PC-9 (cell line): ENCODE measurements around the gene FNDC11. TPM values are rescaled to one million over a fixed set of nuclear protein-coding genes. Genes with fewer than 3 reads are reported as not detected.

Experiments
- BruUV-seq: library from RNA; stranded (reverse); fragments of 400-500 nt; replicated peaks from 2 replicates; lab custom pipeline; 2021; lab: Mats Ljungman, UMichigan
- CTCF ChIA-PET: fragments of 300-600 bp; sonication (Branson Sonifier 250); formaldehyde crosslinking; loops from one replicate; lab custom pipeline; 2022; ENCODE audit warnings: antibody characterized with exemption; lab: Charles Lee
- POLR2A ChIA-PET: fragments of 300-600 bp; sonication (Branson Sonifier 250); formaldehyde crosslinking; loops from one replicate; lab custom pipeline; 2022; ENCODE audit warnings: antibody characterized with exemption; ENCODE audit not compliant: unreplicated experiment; lab: Charles Lee
- DNase-seq, 2 experiments: peaks; one replicate each; pipeline versions ENCODE4 v3.0.0 to v3.0.0-alpha.2; 2015 to 2022; ENCODE audit warnings: mixed read lengths in 1 of 2
- H2AFZ ChIP-seq: fragments of 200-600 bp; sonication (generic); 2 replicates; pipeline ENCODE4 v1.8.1; 2017; ENCODE audit warnings: antibody characterized with exemption
- H3F3A ChIP-seq: fragments of 200-600 bp; sonication (generic); 2 replicates; pipeline ENCODE4 v1.8.1; 2017; ENCODE audit warnings: antibody characterized with exemption, mild to moderate bottlenecking, low read depth; ENCODE audit not compliant: insufficient read depth
- H3K27ac ChIP-seq: fragments of 200-600 bp; sonication (generic); 2 replicates; pipeline ENCODE4 v1.6.1; 2016; ENCODE audit warnings: mixed run types
- H3K27me3 ChIP-seq: fragments of 200-600 bp; sonication (generic); 2 replicates; pipeline ENCODE4 v1.6.1; 2016; ENCODE audit warnings: low read depth, mixed run types; ENCODE audit not compliant: insufficient read depth
- H3K36me3 ChIP-seq: fragments of 200-600 bp; sonication (generic); 2 replicates; pipeline ENCODE4 v1.6.1; 2016; ENCODE audit warnings: low read depth, mixed run types
- H3K4me1 ChIP-seq: fragments of 200-600 bp; sonication (generic); replicated peaks from 2 replicates; pipeline ENCODE4 v1.6.1; 2016; ENCODE audit warnings: mixed run types; ENCODE audit not compliant: insufficient read depth
- H3K4me2 ChIP-seq: fragments of 200-600 bp; sonication (generic); 2 replicates; pipeline ENCODE4 v1.6.1; 2017; ENCODE audit warnings: mixed run types
- H3K4me3 ChIP-seq: fragments of 200-600 bp; sonication (generic); 2 replicates; pipeline ENCODE4 v1.6.1; 2016; ENCODE audit warnings: mixed run types
- H3K79me2 ChIP-seq: fragments of 200-600 bp; sonication (generic); 2 replicates; pipeline ENCODE4 v1.6.1; 2017; ENCODE audit warnings: low read depth, mixed run types
- H3K9me2 ChIP-seq: fragments of 200-600 bp; sonication (generic); 2 replicates; pipeline ENCODE4 v1.8.1; 2017; ENCODE audit warnings: mild to moderate bottlenecking; ENCODE audit not compliant: insufficient read depth
- H3K9me3 ChIP-seq: fragments of 200-600 bp; sonication (generic); 2 replicates; pipeline ENCODE4 v1.8.1; 2016; ENCODE audit warnings: low read depth; ENCODE audit not compliant: insufficient read depth
- H4K20me1 ChIP-seq: fragments of 200-600 bp; sonication (generic); 2 replicates; pipeline ENCODE4 v1.8.1; 2017; ENCODE audit not compliant: insufficient read depth
- EZH2 ChIP-seq: fragments of 200-600 bp; sonication (generic); IDR thresholded peaks from 2 replicates; pipeline ENCODE4 v1.8.0; 2017; ENCODE audit warnings: antibody characterized with exemption, low read depth
- intact Hi-C: fragments of 100-400 bp; cut with micrococcal nuclease; formaldehyde crosslinking; loops from one replicate; pipeline ENCODE4 v1.10.0; 2022; ENCODE audit not compliant: unreplicated experiment
- total RNA-seq: library from RNA; stranded (reverse); gene quantifications from 2 replicates; pipeline ENCODE4 v1.2.3, GENCODE V29; 2021
- TF ChIP-seq, protein P1 (sequence below): fragments of 200-600 bp; sonication (generic); conservative IDR thresholded peaks from 2 replicates; pipeline ENCODE4 v1.6.1; 2017; ENCODE audit warnings: mixed run types, antibody characterized with exemption, mild to moderate bottlenecking, moderate library complexity

FNDC11 gene
- total RNA-seq, 1 experiment from 2014 or later, result 7.7 TPM

GRCh38 chr20:63536997-63537524, 16.9 kb upstream of the FNDC11 start, which contains the start of gene PTK6:
PTK6 (minus strand) TSS chr20:63537376; CDS start chr20:63537314, 62 bp downstream.
- DNase-seq, result peak; percentile 77 to 79
- H3F3A ChIP-seq, result peaks cover 31% of the 10 kb centered on the region; the same call in 1 of the 2 replicates
- H2AFZ ChIP-seq, result peak within 1 kb of the TSS; percentile 79
- ChIA-PET POLR2A (interaction anchor here (0.6 to 1.8 kb wide), 5 partner anchors 16 to 613 kb away, joined by 3 to 18 read pairs (median 3); partner anchors contain the start of genes PPDPF and TPD52L2), CTCF (interaction anchor here (0.9 to 3.0 kb wide), 8 partner anchors 16 to 443 kb away, joined by 3 to 43 read pairs (median 4); partner anchors contain the start of genes PRPF6, RTEL1 and SAMD10)
- TF ChIP-seq, protein P1, sequence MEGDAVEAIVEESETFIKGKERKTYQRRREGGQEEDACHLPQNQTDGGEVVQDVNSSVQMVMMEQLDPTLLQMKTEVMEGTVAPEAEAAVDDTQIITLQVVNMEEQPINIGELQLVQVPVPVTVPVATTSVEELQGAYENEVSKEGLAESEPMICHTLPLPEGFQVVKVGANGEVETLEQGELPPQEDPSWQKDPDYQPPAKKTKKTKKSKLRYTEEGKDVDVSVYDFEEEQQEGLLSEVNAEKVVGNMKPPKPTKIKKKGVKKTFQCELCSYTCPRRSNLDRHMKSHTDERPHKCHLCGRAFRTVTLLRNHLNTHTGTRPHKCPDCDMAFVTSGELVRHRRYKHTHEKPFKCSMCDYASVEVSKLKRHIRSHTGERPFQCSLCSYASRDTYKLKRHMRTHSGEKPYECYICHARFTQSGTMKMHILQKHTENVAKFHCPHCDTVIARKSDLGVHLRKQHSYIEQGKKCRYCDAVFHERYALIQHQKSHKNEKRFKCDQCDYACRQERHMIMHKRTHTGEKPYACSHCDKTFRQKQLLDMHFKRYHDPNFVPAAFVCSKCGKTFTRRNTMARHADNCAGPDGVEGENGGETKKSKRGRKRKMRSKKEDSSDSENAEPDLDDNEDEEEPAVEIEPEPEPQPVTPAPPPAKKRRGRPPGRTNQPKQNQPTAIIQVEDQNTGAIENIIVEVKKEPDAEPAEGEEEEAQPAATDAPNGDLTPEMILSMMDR, result no peak
- TF ChIP-seq EZH2, result no peak
- H3K4me1 ChIP-seq, result peaks cover 49% of the 10 kb centered on the region
- H3K36me3 ChIP-seq, result no peaks in the 10 kb centered on the region
- H3K27me3 ChIP-seq, result no peaks in the 10 kb centered on the region
- H3K9me2 ChIP-seq, result no peaks in the 10 kb centered on the region
- no peaks in the 10 kb centered on the region for H4K20me1 ChIP-seq
- peak within 1 kb of the TSS; percentile 97 for H3K4me2 ChIP-seq
- intact Hi-C loops, result loop anchor here (2.0 to 5.0 kb wide), 3 partner anchors 94 to 520 kb away; no protein-coding TSS in a partner anchor
- peak within 1 kb of the TSS; percentile 66 for H3K4me3 ChIP-seq
- H3K27ac ChIP-seq, result peak within 1 kb of the TSS; percentile 90
- peaks cover 6% of the 10 kb centered on the region; the same call in 1 of the 2 replicates for H3K79me2 ChIP-seq
- no TSS peak for BruUV-seq
- no peaks in the 10 kb centered on the region for H3K9me3 ChIP-seq

GRCh38 chr20:63537525-63538203, 16.3 kb upstream of the FNDC11 start:
- POLR2A ChIA-PET, result interaction anchor here (0.5 to 1.8 kb wide), 6 partner anchors 17 to 1178 kb away, joined by 3 to 18 read pairs (median 3); partner anchors contain the start of genes DNAJC5, PPDPF and TPD52L2

More at GRCh38 chr20:63537525-63538203, 16.3 kb upstream of the FNDC11 start:
- H2AFZ ChIP-seq, result peak overlapping the region; percentile 79
- CTCF ChIA-PET, result interaction anchor here (0.6 to 3.0 kb wide), 16 partner anchors 15 to 565 kb away, joined by 3 to 43 read pairs (median 5); partner anchors contain the start of genes HELZ2, PRPF6, RTEL1 and SAMD10
- H3K36me3 ChIP-seq, result no peaks in the 10 kb centered on the region
- TF ChIP-seq, protein P1, result peak; percentile 91
- no peak for TF ChIP-seq EZH2
- H3K4me1 ChIP-seq, result peaks cover 52% of the 10 kb centered on the region
- H4K20me1 ChIP-seq, result no peaks in the 10 kb centered on the region
- H3K4me2 ChIP-seq, result peak overlapping the region; percentile 97
- H3F3A ChIP-seq, result peaks cover 31% of the 10 kb centered on the region; the same call in 1 of the 2 replicates
- no peaks in the 10 kb centered on the region for H3K27me3 ChIP-seq
- intact Hi-C loops, result loop anchor here (1.0 to 5.0 kb wide), 13 partner anchors 16 to 583 kb away; partner anchors contain the start of genes ARFRP1 and UCKL1
- H3K79me2 ChIP-seq, result peaks cover 6% of the 10 kb centered on the region; the same call in 1 of the 2 replicates
- no peaks in the 10 kb centered on the region for H3K9me3 ChIP-seq
- H3K4me3 ChIP-seq, result peak overlapping the region; percentile 66
- peak; percentile 97 to 100 for DNase-seq
- no peaks in the 10 kb centered on the region for H3K9me2 ChIP-seq
- TSS peak; percentile 68 for BruUV-seq
- peak overlapping the region; percentile 90 for H3K27ac ChIP-seq
